Measurements from ENCODE around the gene KCNQ1. TPM values are rescaled to one million over a fixed set of nuclear protein-coding genes. Genes with fewer than 3 reads are reported as not detected.

Gene KCNQ1
- total and polyA plus RNA-seq, 2 donors (not counting 1 experiment from before 2014, with no cell fraction given): not detected

- Histone ChIP-seq H3K4me2 (ENCODE audit: extremely low read depth, insufficient read depth, low read length) (no peak overlapping the region), H3K4me3 (replicated peaks in 1 of 4; ENCODE audit: control extremely low read depth in 1 of 4, insufficient read depth in 1 of 4, low read depth in 3 of 4, low read length in 4 of 4) (no peak overlapping the region), H3K79me2 (ENCODE audit: control insufficient read depth, insufficient read depth, low read length) (no peaks in the 10 kb centered on the region), H3K4me1 (ENCODE audit: control insufficient read depth, extremely low read depth, insufficient read depth, low read length) (no peaks in the 10 kb centered on the region), H3K36me3 (ENCODE audit: control insufficient read depth, insufficient read depth, low read length) (no peaks in the 10 kb centered on the region), H3K27ac (ENCODE audit: insufficient read depth, low read length) (no peak overlapping the region), H3K9me3 (ENCODE audit: control insufficient read depth, insufficient read depth, low read depth, low read length) (no peaks in the 10 kb centered on the region), H3K27me3 (ENCODE audit: control insufficient read depth, insufficient read depth, low read length) (peaks cover 5% of the 10 kb centered on the region), H2AFZ (ENCODE audit: low read length) (no peak overlapping the region), H3K9ac (ENCODE audit: insufficient read depth, low read length) (no peak overlapping the region), H4K20me1 (ENCODE audit: control insufficient read depth, extremely low read depth, insufficient read depth, low read length) (no peaks in the 10 kb centered on the region)
- no peak for TF ChIP-seq CTCF (conservative IDR thresholded peaks at IDR 0.05 in 1 of 2, IDR thresholded peaks at IDR 0.05 in 1 of 2; ENCODE audit: low read depth in 1 of 2, low read length in 2 of 2)
- TF ChIP-seq EZH2 (IDR thresholded peaks at IDR 0.05; ENCODE audit: low read length, missing control alignments): no peak
- no peak for DNase-seq (ENCODE audit: low read depth in 2 of 2)
These were observed 269.6 kb downstream of the KCNQ1 start for GRCh38 chr11:2714463-2714800.

DNA sequence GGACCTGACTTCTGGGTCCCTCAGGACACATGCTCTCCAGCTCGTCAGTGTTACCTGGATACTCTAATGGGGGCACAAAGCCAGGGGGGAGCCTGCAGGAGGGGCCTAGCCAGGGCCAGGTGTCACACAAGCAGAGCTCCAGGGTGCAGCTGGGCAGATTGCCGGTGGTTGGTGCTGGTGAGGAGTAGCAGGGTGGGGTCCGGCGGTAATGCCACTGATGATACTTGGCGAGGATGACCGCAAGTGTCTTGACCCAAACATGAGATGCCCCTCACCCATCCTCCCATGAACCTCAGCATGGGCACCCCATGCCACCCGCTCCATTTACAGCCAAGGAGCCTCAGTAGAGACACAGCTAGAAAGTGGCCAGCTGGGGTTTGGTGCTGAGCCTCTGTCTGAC is 270.1 kb downstream of the KCNQ1 start:
- Histone ChIP-seq H4K20me1 (ENCODE audit: control insufficient read depth, extremely low read depth, insufficient read depth, low read length) (no peaks in the 10 kb centered on the region), H3K9me3 (ENCODE audit: control insufficient read depth, insufficient read depth, low read depth, low read length) (no peaks in the 10 kb centered on the region), H3K9ac (ENCODE audit: insufficient read depth, low read length) (no peak overlapping the region), H2AFZ (ENCODE audit: low read length) (no peak overlapping the region), H3K4me3 (replicated peaks in 1 of 4; ENCODE audit: control extremely low read depth in 1 of 4, insufficient read depth in 1 of 4, low read depth in 3 of 4, low read length in 4 of 4) (no peak overlapping the region), H3K4me1 (ENCODE audit: control insufficient read depth, extremely low read depth, insufficient read depth, low read length) (no peaks in the 10 kb centered on the region), H3K79me2 (ENCODE audit: control insufficient read depth, insufficient read depth, low read length) (no peaks in the 10 kb centered on the region), H3K36me3 (ENCODE audit: control insufficient read depth, insufficient read depth, low read length) (no peaks in the 10 kb centered on the region), H3K27me3 (ENCODE audit: control insufficient read depth, insufficient read depth, low read length) (peaks cover 4% of the 10 kb centered on the region), H3K27ac (ENCODE audit: insufficient read depth, low read length) (no peak overlapping the region), H3K4me2 (ENCODE audit: extremely low read depth, insufficient read depth, low read length) (no peak overlapping the region)
- TF ChIP-seq EZH2 (IDR thresholded peaks at IDR 0.05; ENCODE audit: low read length, missing control alignments) (no peak), CTCF (conservative IDR thresholded peaks at IDR 0.05 in 1 of 2, IDR thresholded peaks at IDR 0.05 in 1 of 2; ENCODE audit: low read depth in 1 of 2, low read length in 2 of 2) (no peak)
- DNase-seq (ENCODE audit: low read depth in 2 of 2): no peak

- no peaks in the 10 kb centered on the region for H3K4me1 ChIP-seq (ENCODE audit: control insufficient read depth, extremely low read depth, insufficient read depth, low read length)
- no peak for DNase-seq (ENCODE audit: low read depth in 2 of 2)
- H3K36me3 ChIP-seq (ENCODE audit: control insufficient read depth, insufficient read depth, low read length): no peaks in the 10 kb centered on the region
- H3K27ac ChIP-seq (ENCODE audit: insufficient read depth, low read length): no peak overlapping the region
- no peaks in the 10 kb centered on the region for H3K79me2 ChIP-seq (ENCODE audit: control insufficient read depth, insufficient read depth, low read length)
- no peaks in the 10 kb centered on the region for H4K20me1 ChIP-seq (ENCODE audit: control insufficient read depth, extremely low read depth, insufficient read depth, low read length)
- TF ChIP-seq EZH2 (IDR thresholded peaks at IDR 0.05; ENCODE audit: low read length, missing control alignments): no peak
- no peak for TF ChIP-seq CTCF (conservative IDR thresholded peaks at IDR 0.05 in 1 of 2, IDR thresholded peaks at IDR 0.05 in 1 of 2; ENCODE audit: low read depth in 1 of 2, low read length in 2 of 2)
- H3K9me3 ChIP-seq (ENCODE audit: control insufficient read depth, insufficient read depth, low read depth, low read length): no peaks in the 10 kb centered on the region
- H3K27me3 ChIP-seq (ENCODE audit: control insufficient read depth, insufficient read depth, low read length): peaks cover 5% of the 10 kb centered on the region
- no peak overlapping the region for H3K9ac ChIP-seq (ENCODE audit: insufficient read depth, low read length)
- H3K4me2 ChIP-seq (ENCODE audit: extremely low read depth, insufficient read depth, low read length): no peak overlapping the region
- H2AFZ ChIP-seq (ENCODE audit: low read length): no peak overlapping the region
- no peak overlapping the region for H3K4me3 ChIP-seq (replicated peaks in 1 of 4; ENCODE audit: control extremely low read depth in 1 of 4, insufficient read depth in 1 of 4, low read depth in 3 of 4, low read length in 4 of 4)
These were observed 271.0 kb downstream of the KCNQ1 start for GRCh38 chr11:2715716-2716350.

Data from fibroblast of lung (primary cell).